ENCODE measurements around the gene TBC1D10A. TPM values are rescaled to one million over a fixed set of nuclear protein-coding genes. Genes with fewer than 3 reads are reported as not detected.
A peak's percentile ranks its signal among the peaks of the same experiment; 100 is the strongest.

The TBC1D10A gene
- polyA plus RNA-seq, 4 donors = 8.5 to 16.3 (median 14.4) TPM

DNA sequence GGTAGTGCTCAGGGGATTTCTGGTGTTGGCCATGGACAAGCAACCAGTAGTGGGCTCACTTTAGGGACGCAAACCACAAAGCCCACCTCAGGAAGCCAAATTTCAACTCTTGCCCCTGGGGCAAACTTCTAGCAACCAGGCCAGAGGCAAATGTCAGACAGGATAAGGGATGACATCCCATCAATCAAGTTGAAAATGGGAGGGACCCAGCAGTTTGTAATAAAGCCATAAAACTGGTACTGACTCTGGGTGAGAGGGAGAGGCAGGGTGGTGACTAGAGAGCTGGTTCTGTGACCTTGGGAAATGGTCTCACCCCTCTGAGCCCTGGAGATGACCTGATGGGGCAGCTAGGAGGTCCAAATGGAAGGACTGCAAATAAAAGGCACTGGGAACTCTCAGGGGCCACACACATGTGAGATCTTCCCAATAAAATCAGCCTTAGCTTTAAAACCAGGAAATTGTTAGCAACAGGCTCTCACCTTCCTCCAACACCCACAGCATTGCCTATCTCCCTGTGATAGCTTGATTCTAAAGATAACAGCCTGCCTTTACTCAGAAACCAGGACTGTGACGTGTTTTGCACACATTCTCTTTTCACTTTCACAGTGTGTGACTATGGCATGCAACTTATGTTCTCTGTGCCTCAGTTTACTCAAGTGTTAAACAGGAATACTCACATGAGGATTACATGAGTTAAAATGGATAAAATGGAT, 6.4 kb upstream of the TBC1D10A start:
- WGBS, 3 donors = 59 to 76% (median 73%) methylated on average over 2 of the region's 2 CpGs
- no peaks in the 10 kb centered on the region for H3K9me3 ChIP-seq (ENCODE audit: control insufficient read depth in 2 of 2, insufficient read depth in 1 of 2, low read depth in 1 of 2, low read length in 1 of 2)
- peaks cover 40 to 73% (median 44%) of the 10 kb centered on the region in 3 donors for H3K36me3 ChIP-seq (ENCODE audit: control insufficient read depth in 3 of 3, insufficient read depth in 2 of 3, low read depth in 1 of 3, low read length in 3 of 3)
- DNase-seq = peak; percentile 39 to 59
- H3K27me3 ChIP-seq (ENCODE audit: control insufficient read depth in 3 of 3, insufficient read depth in 3 of 3, low read length in 3 of 3) = no peaks in the 10 kb centered on the region
- H3K4me1 ChIP-seq (ENCODE audit: control insufficient read depth in 3 of 3, insufficient read depth in 2 of 3, low read depth in 1 of 3, low read length in 2 of 3) = peaks cover 0 to 4% (median 0%) of the 10 kb centered on the region in 3 donors
- H3K4me3 ChIP-seq (ENCODE audit: low read depth in 1 of 3, low read length in 3 of 3) = no peak overlapping the region
- H3K27ac ChIP-seq (ENCODE audit: low read depth in 1 of 3, low read length in 2 of 3) = peak overlapping the region in 1 of 3 donors; percentile 51
- FAIRE-seq = no peak

DNA sequence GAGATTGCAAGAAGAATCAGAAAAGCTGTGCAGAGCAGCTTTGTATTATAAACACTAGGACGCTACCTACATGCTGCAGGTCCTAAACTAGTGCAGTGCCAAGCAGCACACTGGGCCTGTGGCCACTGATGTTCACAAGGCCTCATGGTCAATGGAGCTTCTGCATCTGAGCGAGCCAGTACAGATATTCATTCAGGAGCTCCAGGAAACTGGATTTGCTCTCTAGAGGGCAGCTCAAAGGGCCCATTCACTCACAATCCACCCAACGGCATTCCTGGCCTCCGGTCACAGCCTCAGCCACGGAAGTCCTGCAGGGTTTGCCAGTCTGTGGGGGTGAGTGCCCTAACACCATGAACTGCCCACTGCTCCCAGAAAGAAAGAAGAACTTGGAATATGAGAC, 5.8 kb upstream of the TBC1D10A start:
- Histone ChIP-seq H3K27me3 (ENCODE audit: control insufficient read depth in 3 of 3, insufficient read depth in 3 of 3, low read length in 3 of 3) (no peaks in the 10 kb centered on the region), H3K4me1 (ENCODE audit: control insufficient read depth in 3 of 3, insufficient read depth in 2 of 3, low read depth in 1 of 3, low read length in 2 of 3) (peaks cover 0 to 10% (median 0%) of the 10 kb centered on the region in 3 donors), H3K36me3 (ENCODE audit: control insufficient read depth in 3 of 3, insufficient read depth in 2 of 3, low read depth in 1 of 3, low read length in 3 of 3) (peaks cover 35 to 67% (median 44%) of the 10 kb centered on the region in 3 donors), H3K4me3 (ENCODE audit: low read depth in 1 of 3, low read length in 3 of 3) (no peak overlapping the region), H3K27ac (ENCODE audit: low read depth in 1 of 3, low read length in 2 of 3) (no peak overlapping the region), H3K9me3 (ENCODE audit: control insufficient read depth in 2 of 2, insufficient read depth in 1 of 2, low read depth in 1 of 2, low read length in 1 of 2) (no peaks in the 10 kb centered on the region)
- DNase-seq (no peak), FAIRE-seq (no peak)
- WGBS, 3 donors = 82 to 92% (median 89%) methylated on average over 5 of the region's 5 CpGs

- no peak for DNase-seq
- H3K9me3 ChIP-seq (ENCODE audit: control insufficient read depth in 2 of 2, insufficient read depth in 1 of 2, low read depth in 1 of 2, low read length in 1 of 2) = no peaks in the 10 kb centered on the region
- 82 to 89% (median 83%) methylated on average over 3 of the region's 3 CpGs for WGBS, 3 donors
- no peak overlapping the region for H3K27ac ChIP-seq (ENCODE audit: low read depth in 1 of 3, low read length in 2 of 3)
- peaks cover 9 to 27% (median 12%) of the 10 kb centered on the region in 3 donors for H3K36me3 ChIP-seq (ENCODE audit: control insufficient read depth in 3 of 3, insufficient read depth in 2 of 3, low read depth in 1 of 3, low read length in 3 of 3)
- peaks cover 2 to 39% (median 6%) of the 10 kb centered on the region in 3 donors for H3K4me1 ChIP-seq (ENCODE audit: control insufficient read depth in 3 of 3, insufficient read depth in 2 of 3, low read depth in 1 of 3, low read length in 2 of 3)
- no peak for FAIRE-seq
- H3K4me3 ChIP-seq (ENCODE audit: low read depth in 1 of 3, low read length in 3 of 3) = no peak overlapping the region
- no peaks in the 10 kb centered on the region for H3K27me3 ChIP-seq (ENCODE audit: control insufficient read depth in 3 of 3, insufficient read depth in 3 of 3, low read length in 3 of 3)
Measured at GRCh38 chr22:30328466-30329049, 1.8 kb upstream of the TBC1D10A start.

GRCh38 chr22:30327864-30328345, 1.2 kb upstream of the TBC1D10A start:
- Histone ChIP-seq H3K27ac (ENCODE audit: low read depth in 1 of 3, low read length in 2 of 3) (peak overlapping the region; percentile 49 to 75 (median 75)), H3K4me3 (ENCODE audit: low read depth in 1 of 3, low read length in 3 of 3) (no peak overlapping the region), H3K36me3 (ENCODE audit: control insufficient read depth in 3 of 3, insufficient read depth in 2 of 3, low read depth in 1 of 3, low read length in 3 of 3) (peaks cover 4 to 24% (median 9%) of the 10 kb centered on the region in 3 donors), H3K27me3 (ENCODE audit: control insufficient read depth in 3 of 3, insufficient read depth in 3 of 3, low read length in 3 of 3) (no peaks in the 10 kb centered on the region), H3K9me3 (ENCODE audit: control insufficient read depth in 2 of 2, insufficient read depth in 1 of 2, low read depth in 1 of 2, low read length in 1 of 2) (no peaks in the 10 kb centered on the region), H3K4me1 (ENCODE audit: control insufficient read depth in 3 of 3, insufficient read depth in 2 of 3, low read depth in 1 of 3, low read length in 2 of 3) (peaks cover 2 to 39% (median 6%) of the 10 kb centered on the region in 3 donors)
- WGBS, 3 donors = 65 to 79% (median 66%) methylated on average over 5 of the region's 5 CpGs
- DNase-seq = peak; percentile 30 to 52
- no peak for FAIRE-seq

DNA sequence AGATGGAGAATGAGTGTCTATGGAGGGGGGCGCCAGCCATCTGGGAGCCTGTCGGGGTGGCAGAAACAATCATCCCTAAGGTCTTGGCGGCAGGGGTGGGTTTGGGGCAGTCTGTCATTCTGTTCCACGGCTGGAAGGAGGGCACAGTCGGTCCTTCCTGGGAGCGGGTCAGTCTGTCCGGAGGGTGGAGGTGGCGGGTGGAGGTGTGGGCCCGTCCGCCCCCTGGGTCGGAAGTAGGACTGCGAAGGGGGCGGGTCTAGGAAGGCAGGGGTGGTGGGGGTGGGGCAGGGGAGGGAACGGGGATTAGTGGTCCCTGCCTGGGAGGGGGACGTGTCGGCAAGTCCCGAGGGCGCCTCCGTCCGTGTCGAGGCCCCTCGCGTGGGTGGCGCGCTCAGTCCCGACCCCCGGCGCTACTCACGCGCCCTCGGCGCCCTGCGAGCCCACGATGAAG, 461 bp downstream of the TBC1D10A start:
- Histone ChIP-seq H3K27ac (ENCODE audit: low read depth in 1 of 3, low read length in 2 of 3) (peak overlapping the region in 2 of 3 donors; percentile 69 to 81), H3K36me3 (ENCODE audit: control insufficient read depth in 3 of 3, insufficient read depth in 2 of 3, low read depth in 1 of 3, low read length in 3 of 3) (peaks cover 0 to 18% (median 5%) of the 10 kb centered on the region in 3 donors), H3K4me3 (ENCODE audit: low read depth in 1 of 3, low read length in 3 of 3) (peak overlapping the region; percentile 57 to 86 (median 78)), H3K9me3 (ENCODE audit: control insufficient read depth in 2 of 2, insufficient read depth in 1 of 2, low read depth in 1 of 2, low read length in 1 of 2) (no peaks in the 10 kb centered on the region), H3K27me3 (ENCODE audit: control insufficient read depth in 3 of 3, insufficient read depth in 3 of 3, low read length in 3 of 3) (no peaks in the 10 kb centered on the region), H3K4me1 (ENCODE audit: control insufficient read depth in 3 of 3, insufficient read depth in 2 of 3, low read depth in 1 of 3, low read length in 2 of 3) (peaks cover 2 to 39% (median 6%) of the 10 kb centered on the region in 3 donors)
- 0 to 1% (median 0%) methylated on average over 24 to 34 of the region's 34 CpGs for WGBS, 3 donors
- FAIRE-seq = no peak
- DNase-seq = peak in 1 of 2 donors; percentile 22

GRCh38 chr22:30325724-30326254, 952 bp downstream of the TBC1D10A start:
- H3K36me3 ChIP-seq (ENCODE audit: control insufficient read depth in 3 of 3, insufficient read depth in 2 of 3, low read depth in 1 of 3, low read length in 3 of 3) = peaks cover 0 to 18% (median 2%) of the 10 kb centered on the region in 3 donors
- FAIRE-seq (no peak), DNase-seq (no peak)
- no peaks in the 10 kb centered on the region for H3K9me3 ChIP-seq (ENCODE audit: control insufficient read depth in 2 of 2, insufficient read depth in 1 of 2, low read depth in 1 of 2, low read length in 1 of 2)
- WGBS, 3 donors = 31 to 37% (median 32%) methylated on average over 14 of the region's 14 CpGs
- peaks cover 2 to 39% (median 6%) of the 10 kb centered on the region in 3 donors for H3K4me1 ChIP-seq (ENCODE audit: control insufficient read depth in 3 of 3, insufficient read depth in 2 of 3, low read depth in 1 of 3, low read length in 2 of 3)
- H3K4me3 ChIP-seq (ENCODE audit: low read depth in 1 of 3, low read length in 3 of 3) = peak overlapping the region; percentile 57 to 86 (median 78)
- H3K27me3 ChIP-seq (ENCODE audit: control insufficient read depth in 3 of 3, insufficient read depth in 3 of 3, low read length in 3 of 3) = no peaks in the 10 kb centered on the region
- H3K27ac ChIP-seq (ENCODE audit: low read depth in 1 of 3, low read length in 2 of 3) = peak overlapping the region in 2 of 3 donors; percentile 65 to 81

GRCh38 chr22:30325065-30325720, 1.5 kb downstream of the TBC1D10A start:
- Histone ChIP-seq H3K4me1 (ENCODE audit: control insufficient read depth in 3 of 3, insufficient read depth in 2 of 3, low read depth in 1 of 3, low read length in 2 of 3) (peaks cover 2 to 39% (median 6%) of the 10 kb centered on the region in 3 donors), H3K27ac (ENCODE audit: low read depth in 1 of 3, low read length in 2 of 3) (peak overlapping the region in 2 of 3 donors; percentile 65 to 81), H3K36me3 (ENCODE audit: control insufficient read depth in 3 of 3, insufficient read depth in 2 of 3, low read depth in 1 of 3, low read length in 3 of 3) (peaks cover 0 to 20% (median 4%) of the 10 kb centered on the region in 3 donors), H3K9me3 (ENCODE audit: control insufficient read depth in 2 of 2, insufficient read depth in 1 of 2, low read depth in 1 of 2, low read length in 1 of 2) (no peaks in the 10 kb centered on the region), H3K4me3 (ENCODE audit: low read depth in 1 of 3, low read length in 3 of 3) (peak overlapping the region; percentile 57 to 86 (median 78)), H3K27me3 (ENCODE audit: control insufficient read depth in 3 of 3, insufficient read depth in 3 of 3, low read length in 3 of 3) (no peaks in the 10 kb centered on the region)
- FAIRE-seq (no peak), DNase-seq (peak; percentile 73 to 86)
- WGBS, 3 donors = 33 to 55% (median 49%) methylated on average over 5 of the region's 5 CpGs
